GM13976 (cell line): ENCODE measurements around the gene LGR6.
"Not testable (repeated sequence)": the region's sequence is repeated elsewhere in the genome, so short reads cannot be mapped to it uniquely, and the experiment has no call there.

Experiments used
- DNase-seq: peaks from one replicate; pipeline ENCODE4 v3.0.0; 2012; ENCODE audit warnings: low spot score
- in situ Hi-C: fragments of 300-500 bp; cut with MboI; formaldehyde crosslinking; loops from one replicate; pipeline ENCODE4 v1.12.0; 2022; ENCODE audit warnings: low sequenced_read_pairs, mixed read lengths, inconsistent platforms; ENCODE audit not compliant: unreplicated experiment
- TF ChIP-seq, protein P1 (sequence below): IDR thresholded peaks from 2 replicates; pipeline ENCODE4 v1.5.1; 2012; ENCODE audit warnings: borderline replicate concordance, mild to moderate bottlenecking; ENCODE audit not compliant: insufficient read depth; ENCODE audit errors: extremely low read depth, missing control alignments, control extremely low read depth

Gene LGR6

DNA sequence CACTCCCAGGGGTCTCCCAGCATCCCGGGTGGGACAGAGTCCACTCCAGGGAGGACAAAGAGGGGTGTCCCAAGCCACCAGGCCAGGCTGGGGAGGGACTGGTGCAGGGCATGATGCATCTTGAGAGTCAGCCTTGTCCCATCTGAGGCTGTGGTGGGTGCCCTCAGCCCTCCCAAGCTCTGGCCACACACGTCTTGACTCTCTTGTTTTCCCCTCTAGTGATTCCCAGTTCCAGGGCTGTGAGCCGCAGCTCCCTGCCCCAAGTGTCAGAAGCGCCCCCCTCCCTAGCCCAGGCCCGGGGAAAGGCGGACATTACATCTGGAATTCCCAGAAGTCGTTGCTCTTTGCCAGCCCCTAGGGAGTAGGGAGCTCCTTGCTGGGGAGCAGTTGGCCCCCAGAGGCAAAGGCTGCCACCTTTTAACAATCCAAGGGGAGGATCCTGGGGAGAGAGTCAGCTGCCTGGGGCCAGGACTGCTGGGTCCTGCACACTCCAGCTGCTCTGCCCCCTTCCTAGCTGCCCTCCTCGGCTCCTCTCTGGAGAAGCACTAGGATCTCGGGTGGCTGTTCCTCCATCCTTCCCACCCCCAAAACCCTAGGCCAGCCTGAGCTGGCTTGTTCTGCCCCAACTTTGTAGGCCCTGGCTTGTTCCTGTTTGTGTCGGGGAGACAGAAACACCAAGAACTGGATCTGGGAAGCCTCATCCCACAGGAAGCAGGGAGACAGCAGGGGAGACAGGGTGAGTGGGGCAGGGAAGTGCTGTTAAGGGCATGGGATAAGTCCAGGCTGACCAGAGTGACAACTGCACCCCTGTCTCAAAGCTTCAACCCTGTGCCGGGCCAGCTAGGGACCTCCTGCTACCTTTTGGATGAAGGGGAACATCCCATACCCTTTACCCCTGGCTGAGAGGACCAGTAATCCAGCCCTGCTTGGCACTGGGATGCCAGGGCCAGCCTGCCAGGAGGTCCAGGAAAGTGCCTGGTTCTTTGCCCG, 30.0 kb upstream of the LGR6 start:
- TF ChIP-seq, protein P1, sequence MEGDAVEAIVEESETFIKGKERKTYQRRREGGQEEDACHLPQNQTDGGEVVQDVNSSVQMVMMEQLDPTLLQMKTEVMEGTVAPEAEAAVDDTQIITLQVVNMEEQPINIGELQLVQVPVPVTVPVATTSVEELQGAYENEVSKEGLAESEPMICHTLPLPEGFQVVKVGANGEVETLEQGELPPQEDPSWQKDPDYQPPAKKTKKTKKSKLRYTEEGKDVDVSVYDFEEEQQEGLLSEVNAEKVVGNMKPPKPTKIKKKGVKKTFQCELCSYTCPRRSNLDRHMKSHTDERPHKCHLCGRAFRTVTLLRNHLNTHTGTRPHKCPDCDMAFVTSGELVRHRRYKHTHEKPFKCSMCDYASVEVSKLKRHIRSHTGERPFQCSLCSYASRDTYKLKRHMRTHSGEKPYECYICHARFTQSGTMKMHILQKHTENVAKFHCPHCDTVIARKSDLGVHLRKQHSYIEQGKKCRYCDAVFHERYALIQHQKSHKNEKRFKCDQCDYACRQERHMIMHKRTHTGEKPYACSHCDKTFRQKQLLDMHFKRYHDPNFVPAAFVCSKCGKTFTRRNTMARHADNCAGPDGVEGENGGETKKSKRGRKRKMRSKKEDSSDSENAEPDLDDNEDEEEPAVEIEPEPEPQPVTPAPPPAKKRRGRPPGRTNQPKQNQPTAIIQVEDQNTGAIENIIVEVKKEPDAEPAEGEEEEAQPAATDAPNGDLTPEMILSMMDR = no peak
- in situ Hi-C loops = no loop called here
- no peak for DNase-seq

DNA sequence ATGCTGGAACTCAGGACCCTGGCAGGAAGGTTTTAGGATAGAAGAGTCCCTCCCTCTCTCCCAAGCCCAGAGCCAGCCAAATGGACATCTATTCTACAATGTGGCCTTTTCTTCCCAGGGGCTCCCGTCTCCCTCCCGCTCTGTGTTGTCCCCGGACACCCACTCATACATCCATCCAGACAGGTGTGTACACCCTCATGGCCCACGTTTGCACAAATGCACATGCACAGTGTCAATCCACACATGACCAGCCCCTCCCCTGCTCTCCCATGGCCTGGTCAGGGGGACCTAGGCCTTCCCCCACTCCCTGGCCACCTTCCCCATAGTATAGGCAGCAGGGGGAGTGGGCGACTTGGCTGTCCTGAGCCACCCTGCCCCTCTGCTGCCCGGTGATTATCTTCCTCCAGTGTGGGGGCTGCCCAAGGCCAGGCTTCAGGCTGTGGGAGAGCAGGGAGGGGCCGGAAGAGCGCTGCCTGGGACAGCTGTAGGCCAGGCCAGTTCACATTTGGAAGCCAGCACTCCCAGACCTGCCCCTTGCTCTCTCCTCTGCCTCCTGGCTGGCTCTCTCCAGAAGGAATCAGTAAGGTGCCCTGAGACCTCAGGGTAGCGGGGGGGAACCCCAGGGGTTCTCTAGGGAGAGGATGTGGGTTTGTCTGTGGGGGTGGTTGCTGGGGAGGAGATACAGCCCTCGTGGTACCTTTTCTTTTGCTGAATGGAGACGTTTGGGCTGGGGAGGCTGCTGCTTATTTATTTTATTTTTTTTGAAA, 29.1 kb upstream of the LGR6 start:
- TF ChIP-seq, protein P1 = no peak
- DNase-seq = peak; percentile 90
- in situ Hi-C loops = no loop called here

DNA sequence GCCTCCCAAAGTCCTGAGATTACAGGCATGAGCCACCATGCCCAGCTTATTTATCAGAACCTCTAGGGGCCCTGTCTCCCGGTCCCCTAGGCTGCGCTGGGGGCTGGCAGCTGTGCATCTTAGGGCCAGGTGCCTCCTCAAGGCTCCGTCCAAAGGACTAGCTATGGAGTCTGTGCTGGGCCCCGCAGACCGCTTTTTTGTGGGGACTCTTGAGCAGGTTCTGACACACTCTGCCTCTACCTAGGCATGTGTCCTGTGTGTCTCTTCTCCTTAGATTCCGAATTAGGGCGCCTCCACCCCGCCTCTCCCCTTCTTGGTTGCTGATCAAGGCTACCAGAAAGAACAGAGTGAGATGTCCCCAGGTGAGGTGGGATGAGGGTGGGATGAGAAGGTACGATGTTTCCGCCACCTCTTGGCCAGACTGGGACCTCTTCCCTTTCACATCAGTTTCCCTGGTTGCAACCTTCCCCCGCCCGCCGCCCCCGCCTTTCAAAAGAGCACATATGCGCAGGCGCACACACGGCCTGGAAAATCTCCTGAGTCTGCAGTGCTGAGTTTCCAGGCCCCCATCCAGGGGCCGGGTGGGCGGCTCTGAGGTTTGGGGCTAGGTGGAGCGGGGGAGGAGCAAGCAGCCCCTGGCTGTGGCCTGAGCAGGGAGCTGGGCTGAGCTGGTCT, 28.2 kb upstream of the LGR6 start:
- TF ChIP-seq, protein P1 = no peak
- in situ Hi-C loops = no loop called here
- DNase-seq = no peak

DNA sequence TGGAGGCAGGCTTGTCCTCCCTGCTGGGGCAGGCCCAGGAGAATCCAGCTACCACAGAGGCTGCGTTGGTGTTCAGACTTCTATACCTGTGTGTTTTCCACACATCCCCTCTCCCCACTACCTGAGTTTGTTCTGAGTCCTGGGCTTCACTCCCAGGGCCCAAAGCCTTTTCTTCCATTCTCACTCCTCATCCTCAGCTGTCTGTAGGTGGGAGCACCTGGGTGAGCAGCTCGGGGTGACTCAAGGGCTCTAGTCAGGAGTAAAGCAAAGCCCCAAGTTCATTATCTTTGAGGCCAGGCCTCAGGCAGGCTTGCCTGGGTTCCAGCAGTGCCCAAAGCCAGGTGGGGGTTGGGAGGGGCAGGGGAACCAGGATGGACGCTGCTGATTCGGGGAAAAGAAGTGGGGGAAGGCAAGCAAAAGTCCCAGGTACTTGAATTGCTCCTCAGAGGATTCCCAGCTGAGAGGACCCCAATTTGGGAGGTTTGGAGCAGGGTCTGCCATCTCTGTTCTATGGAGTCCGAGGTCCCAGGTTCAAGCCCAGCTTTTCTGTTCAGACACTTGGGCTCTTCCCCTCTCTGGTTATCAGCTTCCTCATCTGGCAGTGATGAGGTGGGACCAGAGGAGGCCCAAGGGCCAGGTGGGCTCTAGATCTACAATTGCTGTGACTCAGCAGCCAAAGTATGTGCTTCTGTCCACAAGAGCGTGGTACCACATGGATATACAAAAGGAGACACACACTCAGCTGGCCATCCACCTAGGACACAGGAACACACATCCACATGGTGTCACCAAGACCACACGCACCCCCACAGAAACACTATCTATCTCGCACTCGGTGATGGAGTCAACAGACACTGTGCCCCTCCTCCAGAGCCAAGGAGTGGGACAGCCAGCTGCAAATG, 27.4 kb upstream of the LGR6 start:
- in situ Hi-C loops = no loop called here
- TF ChIP-seq, protein P1 = no peak
- DNase-seq = no peak

DNA sequence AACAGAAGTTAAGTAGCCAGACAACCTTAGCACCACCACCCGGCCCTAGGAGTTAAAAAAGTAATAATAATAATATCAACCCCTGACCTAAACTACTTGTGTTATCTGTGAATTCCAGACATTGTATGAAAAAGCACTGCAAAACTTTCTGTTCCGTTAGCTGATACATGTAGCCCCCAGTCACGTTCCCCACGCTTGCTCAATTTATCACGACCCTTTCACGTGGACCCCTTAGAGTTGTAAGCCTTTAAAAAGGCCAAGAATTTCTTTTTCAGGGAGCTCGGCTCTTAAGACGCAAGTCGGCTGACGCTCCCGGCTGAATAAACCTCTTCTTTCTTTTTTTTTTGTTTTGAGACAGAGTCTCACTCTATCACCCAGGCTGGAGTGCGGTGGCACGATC, 26.5 kb upstream of the LGR6 start:
- DNase-seq, in situ Hi-C loops: not testable (repeated sequence)

DNA sequence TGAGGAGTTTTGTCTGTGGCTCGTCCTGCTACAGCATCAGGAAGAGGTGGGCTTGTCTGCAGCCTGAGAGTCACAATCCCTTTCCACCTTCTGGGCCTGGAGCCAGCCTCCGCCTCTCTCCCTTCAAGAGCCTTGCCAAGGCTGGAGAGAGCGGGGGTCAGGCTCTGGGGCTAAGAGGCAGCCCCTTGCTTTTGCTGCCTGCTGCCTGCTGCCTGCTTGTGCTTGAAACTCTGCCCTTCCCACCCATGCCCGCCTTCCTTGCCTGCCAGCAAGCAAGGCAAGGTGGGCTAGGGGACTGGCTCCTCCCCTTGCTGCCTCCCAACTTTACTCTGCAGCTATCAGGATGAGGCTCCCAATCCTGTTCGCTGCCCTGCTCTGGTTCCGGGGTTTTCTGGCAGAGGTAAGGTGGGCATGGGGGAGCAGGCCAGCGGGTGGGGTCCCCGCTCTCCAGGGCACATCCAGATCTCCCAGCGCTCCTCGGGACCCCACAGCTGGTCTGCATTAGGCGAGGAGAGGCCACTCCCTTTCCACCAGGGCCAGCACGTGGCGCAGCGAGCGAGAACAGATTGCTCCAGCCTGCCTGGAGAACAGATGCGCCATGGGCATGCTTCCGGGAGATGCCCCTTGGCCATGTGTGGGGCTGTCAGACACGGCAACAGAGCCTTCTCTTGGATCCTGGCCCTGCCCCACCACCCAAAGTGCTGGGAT, 25.7 kb upstream of the LGR6 start:
- no peak for DNase-seq
- TF ChIP-seq, protein P1 = no peak
- in situ Hi-C loops = no loop called here
